ENCODE data around the gene HNF4A.

The HNF4A gene

DNA sequence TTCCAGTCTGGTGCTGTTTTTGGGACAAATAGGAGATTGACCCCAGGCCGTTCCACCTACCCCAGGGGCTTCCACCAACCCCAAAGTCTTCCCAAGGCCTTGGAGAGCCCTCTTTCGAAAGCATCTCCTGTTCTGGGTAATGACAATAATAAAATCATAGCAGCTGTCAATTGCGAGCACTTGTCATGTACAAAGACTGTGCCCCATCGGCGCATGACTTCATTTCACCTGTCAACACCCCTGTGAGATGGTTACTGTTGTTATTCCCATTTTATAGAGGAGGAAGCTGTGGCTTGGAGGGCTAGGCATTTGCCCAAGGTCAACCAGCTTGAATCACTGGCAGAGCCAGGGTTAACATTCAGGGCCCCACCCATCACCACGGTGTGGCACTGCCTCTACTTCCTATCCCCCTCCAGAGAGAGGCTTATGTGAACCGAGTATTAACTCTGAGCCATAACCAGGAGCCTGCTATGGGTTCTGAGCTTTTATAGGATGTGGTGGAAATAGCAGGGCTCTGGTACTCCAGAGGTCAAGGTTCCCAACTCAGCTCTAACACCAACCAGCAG lies 51.2 kb downstream of the HNF4A start:
- DNase-seq: no peak

DNA sequence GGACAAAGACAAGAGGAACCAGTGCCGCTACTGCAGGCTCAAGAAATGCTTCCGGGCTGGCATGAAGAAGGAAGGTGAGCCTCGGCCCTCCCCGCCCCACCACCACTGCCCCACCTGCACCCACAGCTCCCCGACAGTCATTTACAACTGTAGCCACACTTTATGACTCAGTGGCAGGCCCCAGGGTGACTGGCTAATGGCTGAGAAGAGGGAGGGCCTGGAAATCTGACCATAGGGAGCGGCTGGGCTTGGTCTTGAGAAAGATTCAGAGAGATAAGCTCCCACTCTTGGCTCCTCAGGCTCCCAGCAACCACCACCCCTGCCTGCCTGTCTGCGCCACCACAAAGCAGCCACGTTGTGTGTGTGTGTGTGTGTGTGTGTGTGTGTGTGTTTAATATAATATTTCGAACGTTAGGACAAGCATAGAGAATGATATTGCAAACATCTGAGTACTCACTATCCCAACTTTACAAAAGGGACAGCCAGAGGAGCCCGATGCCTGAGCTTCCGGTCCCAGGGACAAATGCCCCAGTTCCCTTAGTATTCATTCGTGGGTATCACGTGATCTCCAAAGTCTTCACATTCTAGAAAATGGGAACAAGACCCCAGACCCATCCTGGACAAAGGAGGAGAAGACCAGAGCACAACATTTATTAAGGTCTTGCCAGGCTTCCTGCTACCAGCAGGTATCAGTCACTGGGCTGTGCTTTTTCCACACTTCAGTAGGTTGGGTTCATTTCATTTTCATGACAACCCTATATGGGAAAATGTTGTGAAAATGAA lies 52.1 kb downstream of the HNF4A start:
- DNase-seq: no peak

DNA sequence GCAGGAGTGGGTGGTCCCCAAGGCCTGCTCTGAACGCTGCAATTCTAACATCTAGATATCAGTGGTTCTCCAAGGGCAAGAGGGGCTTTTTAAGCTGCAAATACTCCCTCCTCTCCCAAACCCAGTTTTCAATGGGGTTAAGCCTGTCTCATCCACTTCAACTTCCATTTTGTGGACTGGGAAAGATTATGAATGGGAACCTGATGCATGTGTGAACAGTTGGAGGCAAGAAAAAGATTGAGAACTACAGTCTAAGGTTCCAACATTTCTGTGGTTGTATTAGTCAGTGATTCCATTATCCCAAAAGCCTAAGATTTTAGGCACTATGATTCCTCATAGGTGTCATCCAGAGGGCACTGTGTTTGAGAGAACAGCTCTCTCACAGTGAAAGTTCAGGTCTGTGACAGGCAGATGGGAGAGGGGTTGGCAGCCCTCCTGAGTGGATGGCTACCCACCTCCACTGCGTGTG lies 53.7 kb downstream of the HNF4A start:
- no peak for DNase-seq

DNA sequence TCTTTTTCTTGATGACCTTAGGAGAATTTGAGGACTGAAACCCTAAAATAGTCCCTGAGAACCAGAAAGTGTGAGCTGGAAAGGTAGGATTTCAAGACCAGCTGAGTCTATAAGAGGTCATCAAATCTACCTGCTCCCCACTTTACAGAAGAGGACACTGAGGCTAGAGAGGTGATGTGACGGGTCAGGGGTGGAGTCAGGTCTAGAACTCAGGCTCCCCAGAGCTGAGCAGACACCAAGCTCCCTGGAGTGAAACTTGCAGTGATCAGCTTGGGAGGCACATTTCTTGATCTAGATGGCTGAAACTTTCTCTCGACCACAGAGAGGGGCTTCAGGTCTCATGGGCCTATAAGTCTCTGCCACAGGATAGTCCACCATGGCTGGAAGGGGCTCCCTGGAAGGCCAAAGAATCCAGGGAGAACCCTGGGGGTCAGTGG lies 55.1 kb downstream of the HNF4A start:
- DNase-seq: no peak

DNA sequence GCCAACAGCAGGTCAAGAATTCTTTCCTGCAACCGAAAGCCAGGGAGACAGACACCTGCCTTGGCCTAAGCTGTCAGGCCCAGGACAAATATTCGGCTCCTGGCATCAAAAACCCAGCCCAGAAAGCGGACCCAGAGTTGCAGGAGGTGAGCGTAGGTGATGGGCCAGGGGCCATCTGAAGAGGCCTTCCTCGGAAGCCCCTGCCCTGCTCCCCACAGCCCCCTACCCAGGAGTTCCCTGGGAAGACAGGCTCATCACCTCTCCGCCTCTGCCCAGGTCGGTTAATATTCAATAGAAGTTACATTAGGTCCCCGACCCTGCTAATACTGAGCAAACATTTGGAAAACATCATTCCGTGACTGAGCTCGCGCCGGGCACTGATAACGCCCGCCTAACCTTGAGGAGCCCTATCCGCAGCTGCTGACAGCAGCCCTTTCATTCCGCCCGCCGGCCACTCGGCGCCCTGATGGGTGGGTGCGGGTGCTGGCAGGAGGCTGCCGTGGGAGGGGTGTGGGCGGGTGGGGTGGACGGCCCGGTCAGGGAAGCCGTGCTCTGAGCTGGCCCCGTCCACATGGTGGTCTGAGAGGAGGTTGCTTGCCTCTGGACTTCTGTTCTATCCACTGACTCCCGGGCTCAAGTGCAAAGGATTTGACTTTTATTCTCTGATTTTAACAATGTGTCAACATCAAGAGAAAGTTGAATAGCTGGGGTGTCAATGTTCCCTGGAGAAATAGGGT lies 55.7 kb downstream of the HNF4A start:
- DNase-seq: no peak

DNA sequence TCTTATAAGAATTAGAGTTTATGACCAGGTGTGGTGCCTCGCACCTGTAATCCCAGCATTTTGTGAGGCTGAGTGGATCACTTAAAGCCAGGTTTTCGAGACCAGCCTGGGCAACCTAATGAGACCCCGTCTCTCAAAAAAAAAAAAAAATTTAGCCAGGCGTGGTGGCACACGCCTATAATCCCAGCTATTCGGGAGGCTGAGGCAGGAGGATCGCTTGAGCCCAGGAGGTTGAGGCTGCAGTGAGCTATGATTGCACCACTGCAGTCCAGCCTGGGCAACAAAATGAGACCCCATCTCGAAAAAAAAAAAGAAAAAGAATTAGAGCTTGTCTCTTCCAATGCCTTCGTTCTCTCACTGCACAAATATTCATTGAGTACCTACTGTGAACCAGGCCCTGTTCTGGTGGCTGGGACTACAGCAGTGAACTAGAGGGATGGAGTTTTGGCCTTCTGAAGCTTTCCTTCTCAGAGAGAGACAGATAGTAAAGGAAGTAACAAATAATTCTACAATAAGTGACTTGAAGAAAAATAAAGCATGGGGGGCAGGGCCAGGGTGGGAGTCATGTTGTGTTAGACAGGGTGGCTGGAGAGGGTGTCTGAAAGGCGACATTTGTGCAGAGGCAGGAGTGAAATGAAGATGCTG lies 56.4 kb downstream of the HNF4A start:
- no peak for DNase-seq

DNA sequence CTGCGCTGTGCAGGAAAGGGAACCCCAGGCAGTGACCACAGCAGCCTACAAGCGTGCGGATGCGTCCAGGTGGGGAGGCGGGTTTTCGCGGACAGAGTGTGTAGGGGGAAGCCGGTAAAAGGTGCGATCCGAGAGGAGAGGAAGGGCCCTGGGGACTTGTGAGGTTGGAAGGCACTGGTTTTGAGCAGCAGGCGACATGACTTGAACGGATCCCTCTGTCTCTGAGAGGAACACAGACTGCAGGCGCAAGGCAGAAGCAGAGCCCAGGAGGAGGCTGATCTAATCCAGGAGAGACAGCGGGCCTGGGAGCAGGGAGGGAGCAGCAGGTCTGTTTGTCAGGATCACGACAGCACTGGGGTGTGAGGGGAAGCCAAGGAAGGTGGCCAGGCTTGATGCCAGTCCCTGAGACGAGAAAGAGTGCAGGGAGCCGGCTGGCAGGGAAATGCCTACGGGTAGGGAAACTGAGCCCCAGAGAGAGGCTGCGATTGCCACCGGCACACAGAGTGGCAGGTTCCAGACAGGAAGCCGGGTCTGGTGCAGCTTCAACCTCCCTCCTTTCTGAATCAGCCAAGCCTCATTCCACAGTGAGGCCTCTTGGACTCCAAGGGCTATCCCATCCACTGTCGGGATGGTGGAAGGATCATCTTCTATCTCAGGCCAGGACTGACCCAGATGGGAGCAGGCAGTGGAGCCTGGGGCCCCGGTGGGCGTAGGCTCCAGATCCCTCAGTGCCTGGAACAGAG lies 57.1 kb downstream of the HNF4A start:
- DNase-seq: no peak

DNA sequence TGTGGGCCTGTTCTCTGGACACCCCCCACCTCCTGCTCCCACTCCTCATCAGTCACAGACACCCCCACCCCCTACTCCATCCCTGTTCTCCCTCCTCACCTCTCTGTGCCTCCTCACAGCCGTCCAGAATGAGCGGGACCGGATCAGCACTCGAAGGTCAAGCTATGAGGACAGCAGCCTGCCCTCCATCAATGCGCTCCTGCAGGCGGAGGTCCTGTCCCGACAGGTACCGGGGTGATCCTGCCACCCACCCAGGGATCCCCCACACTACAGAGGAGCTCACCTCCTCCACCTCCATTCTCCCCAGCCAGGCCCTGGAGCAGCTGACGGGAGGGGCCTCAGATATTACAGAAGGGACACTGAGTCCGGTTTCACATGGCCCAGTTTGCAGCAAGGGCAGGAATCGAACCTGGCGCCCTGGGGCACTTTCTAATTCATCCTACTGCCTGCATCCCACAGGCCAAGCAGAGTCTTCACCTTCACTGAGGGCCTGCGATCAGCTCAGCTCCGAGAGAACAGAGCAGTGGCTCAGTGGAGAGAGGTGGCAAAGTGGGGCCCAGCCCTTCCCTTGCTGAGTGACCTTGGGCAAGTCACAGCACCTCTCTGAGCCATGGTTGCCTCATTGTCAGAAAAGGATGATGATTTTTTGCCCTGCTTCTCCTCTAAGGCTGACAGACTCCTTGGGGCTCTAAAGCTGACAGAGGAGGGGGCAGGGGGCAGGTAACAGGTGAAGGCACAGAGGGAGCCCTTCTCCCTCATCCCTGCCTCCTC lies 58.3 kb downstream of the HNF4A start:
- DNase-seq: no peak

DNA sequence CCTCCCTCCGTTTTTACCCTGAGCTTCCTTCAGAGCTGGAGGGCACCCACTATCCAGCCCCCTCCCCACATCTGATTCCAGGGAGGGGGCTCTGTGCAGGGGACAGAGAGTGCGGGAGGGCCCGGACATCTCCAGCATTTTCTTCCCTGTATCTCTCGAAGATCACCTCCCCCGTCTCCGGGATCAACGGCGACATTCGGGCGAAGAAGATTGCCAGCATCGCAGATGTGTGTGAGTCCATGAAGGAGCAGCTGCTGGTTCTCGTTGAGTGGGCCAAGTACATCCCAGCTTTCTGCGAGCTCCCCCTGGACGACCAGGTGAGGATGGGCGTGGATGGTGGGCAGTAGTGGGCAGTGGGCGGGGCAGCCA lies 58.8 kb downstream of the HNF4A start:
- no peak for DNase-seq

DNA sequence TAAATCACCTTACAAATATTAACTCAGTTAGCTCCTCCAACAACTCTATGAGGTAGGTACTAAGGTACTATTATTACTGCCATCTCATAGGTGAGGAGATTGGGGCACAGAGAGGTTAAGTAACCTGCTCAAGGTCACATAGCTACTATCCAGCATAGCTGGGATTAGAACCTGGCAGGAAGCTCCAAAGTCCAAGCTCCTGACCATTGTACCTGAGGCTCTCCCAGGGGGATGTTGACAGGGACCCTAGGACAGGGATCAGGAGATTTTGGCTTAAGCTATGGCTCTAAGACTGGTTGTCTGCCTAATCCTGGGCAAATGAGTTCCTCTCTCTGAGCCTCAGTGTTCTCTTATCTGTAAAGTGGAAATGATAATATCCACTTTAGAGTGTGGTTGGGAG lies 59.3 kb downstream of the HNF4A start:
- no peak for DNase-seq

DNA sequence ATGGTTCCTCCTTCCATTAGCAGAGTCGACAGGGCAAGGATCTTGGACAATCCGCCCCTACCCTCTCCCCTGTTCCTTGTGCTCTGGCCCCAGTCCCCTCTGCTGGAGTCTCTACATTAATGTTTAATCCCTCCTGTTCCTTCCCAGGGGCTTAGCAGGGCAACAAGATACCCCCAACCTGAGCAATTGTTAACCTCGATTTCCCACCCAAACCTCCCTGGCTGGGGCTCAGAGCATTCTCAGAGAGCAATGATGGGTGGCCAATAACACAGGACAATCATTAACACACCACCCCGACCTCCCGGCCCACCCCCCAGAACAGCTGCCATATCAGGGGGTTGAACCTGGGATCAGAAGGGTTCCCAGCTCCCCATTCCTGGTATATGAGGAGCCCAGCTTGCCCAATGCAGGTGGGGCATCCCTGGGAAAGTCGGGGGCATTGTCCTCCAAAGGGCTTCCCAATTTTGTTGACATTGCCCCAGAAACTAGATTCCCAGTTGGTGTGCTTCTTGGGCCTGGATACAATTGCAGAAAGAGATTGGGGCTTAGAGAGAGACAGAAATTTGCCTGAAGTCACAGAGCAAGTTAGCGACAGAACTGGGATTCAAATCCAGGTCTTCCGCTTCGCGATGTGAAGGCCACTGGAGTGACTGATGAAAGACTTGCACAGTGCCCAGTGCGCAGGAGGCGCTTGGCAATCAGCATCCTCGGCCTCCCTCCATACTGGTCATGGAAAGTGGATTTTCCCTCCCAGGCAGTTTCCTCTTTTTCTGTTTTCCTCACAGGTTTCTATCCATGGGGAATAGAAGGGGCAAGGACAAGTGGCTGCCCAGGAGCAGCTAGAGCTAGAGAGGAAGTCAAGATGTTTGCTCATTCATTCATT lies 60.6 kb downstream of the HNF4A start:
- no peak for DNase-seq

DNA sequence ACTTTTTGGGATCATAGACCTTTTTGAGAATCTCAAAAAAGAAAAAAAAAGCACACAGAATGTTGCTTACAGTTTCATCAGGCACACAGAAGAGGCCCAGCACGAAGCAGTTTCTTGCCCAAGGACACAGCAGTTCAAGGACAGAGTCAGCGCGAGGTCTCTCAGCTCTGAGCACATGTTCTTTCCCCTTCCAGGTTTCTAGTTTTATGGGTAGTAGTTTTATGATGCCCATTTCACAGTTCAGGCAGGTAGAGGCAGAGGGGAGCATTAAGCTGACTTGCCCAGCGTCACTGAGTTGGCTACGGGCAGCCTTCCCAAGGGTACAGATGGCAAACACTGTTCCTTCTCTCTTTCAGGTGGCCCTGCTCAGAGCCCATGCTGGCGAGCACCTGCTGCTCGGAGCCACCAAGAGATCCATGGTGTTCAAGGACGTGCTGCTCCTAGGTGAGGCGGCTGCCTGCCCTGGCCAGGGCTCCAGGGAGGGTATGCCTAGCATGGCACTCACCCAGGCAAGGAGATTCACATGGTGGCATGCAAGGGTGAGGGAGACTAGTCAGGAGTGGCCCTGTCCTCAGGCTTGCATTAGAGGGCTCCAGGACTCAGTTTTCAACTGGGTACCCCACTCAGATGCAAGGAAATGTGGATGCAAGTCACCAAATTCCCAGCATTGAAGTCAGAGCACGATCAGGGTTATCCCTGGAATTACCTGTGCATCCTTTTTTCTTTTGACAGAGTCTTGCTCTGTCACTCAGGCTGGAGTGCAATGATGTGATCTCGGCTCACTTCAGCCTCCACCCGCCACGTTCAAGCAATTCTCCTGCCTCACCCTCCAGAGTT lies 62.8 kb downstream of the HNF4A start:
- no peak for DNase-seq

DNA sequence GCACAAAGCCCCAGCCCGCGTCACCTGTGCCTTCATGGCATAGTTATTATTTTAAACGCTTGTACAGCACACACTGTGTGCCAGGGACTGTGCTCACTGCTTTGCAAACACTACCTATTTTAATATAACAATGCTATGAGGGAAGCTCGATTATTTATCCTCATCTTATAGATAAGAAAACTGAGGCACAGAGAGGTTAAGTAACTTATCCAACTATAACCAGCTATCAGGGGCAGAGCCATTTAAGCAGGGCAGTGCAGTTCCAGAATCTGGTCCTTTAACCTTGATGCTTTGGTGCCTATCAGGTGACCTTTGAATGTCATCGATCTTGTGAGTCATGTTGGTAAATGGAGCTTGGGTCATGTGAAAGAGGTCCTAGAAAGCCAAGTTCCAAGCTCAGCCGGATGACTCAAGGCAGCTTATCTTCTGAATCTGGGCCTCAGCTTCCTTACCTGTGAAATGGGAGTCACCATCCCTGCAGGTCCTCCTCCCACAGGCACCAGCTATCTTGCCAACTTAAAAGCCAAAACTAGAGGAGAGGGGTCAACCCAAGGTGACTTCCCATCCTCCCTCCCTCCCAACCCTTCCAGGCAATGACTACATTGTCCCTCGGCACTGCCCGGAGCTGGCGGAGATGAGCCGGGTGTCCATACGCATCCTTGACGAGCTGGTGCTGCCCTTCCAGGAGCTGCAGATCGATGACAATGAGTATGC lies 63.8 kb downstream of the HNF4A start:
- DNase-seq: no peak

DNA sequence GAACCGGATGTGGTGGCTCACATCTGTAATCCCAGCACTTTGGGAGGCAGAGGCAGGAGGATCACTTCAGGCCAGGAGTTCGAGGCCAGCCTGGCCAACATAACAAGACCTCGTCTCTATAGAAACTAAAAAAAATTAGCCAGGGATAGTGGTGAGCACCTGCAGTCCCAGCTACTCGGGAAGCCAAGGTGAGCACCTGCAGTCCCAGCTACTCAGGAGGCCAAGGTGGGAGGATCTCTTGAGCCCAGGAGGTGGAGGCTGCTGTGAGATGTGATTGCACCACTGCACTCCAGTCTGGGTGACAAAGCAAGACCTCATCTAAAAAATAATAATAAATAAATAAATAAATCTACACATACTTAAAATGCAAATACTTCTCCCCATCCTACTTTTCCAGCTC lies 65.0 kb downstream of the HNF4A start:
- no peak for DNase-seq

DNA sequence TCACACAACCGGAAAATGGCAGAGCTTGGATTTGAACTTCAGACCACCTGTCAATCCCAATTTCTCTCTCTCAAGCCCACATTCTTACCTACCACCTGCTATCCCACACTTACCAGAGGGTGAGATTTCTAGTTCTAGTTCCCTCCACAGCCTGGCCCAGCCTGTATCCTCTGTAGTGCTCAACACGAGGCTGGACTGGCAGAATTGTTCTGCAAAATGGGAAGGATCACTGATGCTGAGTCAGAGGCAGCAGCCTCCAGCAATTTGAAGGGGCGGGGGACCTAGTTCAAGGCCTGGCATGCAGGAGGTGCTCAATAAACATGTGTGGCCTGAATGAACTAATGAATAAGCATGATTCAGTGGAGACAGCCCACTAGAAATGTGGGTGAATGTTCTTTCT lies 66.6 kb downstream of the HNF4A start:
- DNase-seq: no peak

DNA sequence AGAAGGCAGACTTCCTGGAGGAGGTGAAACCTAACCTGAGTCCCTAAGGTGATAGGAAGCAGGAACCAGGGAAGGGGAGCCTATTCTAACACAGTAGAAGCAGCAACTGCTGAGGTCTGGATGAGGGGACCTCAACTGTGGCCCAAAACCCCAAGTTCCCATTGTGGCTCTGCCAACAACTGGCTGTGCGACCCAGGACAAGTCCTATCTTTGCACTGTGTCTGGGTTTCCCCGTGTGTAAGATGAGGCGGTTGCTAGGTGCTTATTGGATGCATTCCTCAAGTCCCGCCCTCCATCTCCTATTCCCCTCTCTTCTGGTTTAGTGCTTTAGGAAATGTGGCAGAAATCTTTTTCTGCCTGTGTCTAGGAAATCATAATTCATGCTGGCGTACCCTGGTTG lies 68.0 kb downstream of the HNF4A start:
- no peak for DNase-seq

DNA sequence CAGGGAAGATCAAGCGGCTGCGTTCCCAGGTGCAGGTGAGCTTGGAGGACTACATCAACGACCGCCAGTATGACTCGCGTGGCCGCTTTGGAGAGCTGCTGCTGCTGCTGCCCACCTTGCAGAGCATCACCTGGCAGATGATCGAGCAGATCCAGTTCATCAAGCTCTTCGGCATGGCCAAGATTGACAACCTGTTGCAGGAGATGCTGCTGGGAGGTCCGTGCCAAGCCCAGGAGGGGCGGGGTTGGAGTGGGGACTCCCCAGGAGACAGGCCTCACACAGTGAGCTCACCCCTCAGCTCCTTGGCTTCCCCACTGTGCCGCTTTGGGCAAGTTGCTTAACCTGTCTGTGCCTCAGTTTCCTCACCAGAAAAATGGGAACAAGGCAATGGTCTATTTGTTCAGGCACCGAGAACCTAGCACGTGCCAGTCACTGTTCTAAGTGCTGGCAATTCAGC lies 68.6 kb downstream of the HNF4A start:
- DNase-seq: no peak

DNA sequence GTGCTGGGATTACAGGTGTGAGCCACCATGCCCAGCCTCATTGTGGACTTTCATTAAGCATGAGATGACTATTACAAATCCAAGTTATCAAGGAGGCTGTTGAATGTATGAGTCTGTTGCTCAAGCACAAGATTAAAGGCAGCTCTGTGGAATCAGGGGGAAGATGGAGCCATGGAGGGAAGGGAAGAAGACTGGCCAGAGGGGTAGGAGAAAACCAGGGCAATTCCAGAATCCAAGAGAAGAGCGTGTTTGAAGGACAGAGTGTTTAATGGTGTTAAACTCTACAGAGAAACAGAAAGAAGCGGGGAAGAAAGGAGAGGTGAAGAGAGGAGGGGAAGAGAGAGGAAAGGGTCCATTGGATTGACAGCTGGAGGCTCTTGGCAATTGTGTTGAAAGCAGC lies 70.4 kb downstream of the HNF4A start:
- no peak for DNase-seq

Measured in CD4-positive, alpha-beta T cell treated with Interferon gamma for 1 hour (primary cell).